ENCODE results near the gene NES.

The NES gene

DNA sequence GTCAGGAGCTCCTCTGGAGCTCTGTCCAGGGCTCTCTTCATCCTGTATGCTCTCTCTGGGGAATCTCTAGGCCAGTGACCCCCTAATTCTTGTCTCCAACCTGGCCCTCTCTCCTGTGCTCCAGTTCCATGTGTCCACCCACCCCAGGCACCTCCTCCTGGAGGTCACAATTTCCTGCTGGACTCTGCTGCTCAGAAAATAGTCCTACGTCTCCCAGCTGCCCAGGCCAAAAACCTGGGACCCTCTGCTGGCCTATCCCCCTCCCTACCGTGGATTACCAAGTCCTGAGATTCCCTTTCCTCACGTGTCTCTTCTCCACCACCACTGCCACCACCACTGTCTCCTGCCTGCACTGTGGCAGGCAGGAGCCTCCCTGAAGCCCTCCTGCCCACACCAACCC lies 11.7 kb downstream of the NES start:
- no peak for TF ChIP-seq FOXM1 (IDR thresholded peaks at IDR 0.05; ENCODE audit: borderline replicate concordance, low read depth)

DNA sequence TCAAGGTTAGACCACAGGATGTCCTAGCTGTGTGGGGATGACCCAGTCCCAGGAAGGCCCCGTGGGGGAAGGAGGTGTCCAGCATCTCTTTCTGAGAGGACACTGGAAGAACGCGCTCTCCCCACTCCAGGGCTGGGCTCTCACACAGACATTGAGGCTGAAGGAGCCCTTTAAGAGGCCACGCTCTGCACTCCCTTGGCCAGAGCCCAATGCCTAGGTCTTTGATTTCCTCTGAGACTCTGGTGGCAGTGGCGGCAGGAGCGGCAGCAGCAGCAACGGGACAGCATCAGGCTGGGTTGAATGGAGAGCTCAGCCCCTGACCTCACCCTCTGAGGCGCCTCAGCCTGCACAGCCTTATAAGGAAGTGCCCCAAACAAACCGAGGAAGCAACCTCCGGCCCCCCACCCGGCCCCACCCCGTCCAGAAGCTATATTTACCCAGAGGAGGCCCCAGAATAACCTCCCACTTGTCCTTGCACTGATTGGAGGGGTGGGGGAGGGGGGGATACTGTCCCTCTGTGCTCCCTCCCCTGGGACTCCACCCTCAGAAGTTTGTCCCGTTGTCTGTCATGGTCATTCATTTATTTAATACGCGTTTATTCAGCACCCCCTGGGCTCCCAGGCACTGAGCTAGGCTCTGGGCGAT lies 12.3 kb downstream of the NES start:
- TF ChIP-seq EP300 (IDR thresholded peaks at IDR 0.05; ENCODE audit: borderline replicate concordance) = no peak
- no peak for TF ChIP-seq TEAD4 (IDR thresholded peaks at IDR 0.05)
- no peak for TF ChIP-seq EGR1 (IDR thresholded peaks at IDR 0.05)
- TF ChIP-seq RAD21 (IDR thresholded peaks at IDR 0.05; ENCODE audit: low read depth) = no peak
- no peak for TF ChIP-seq TCF12 (IDR thresholded peaks at IDR 0.05; ENCODE audit: low read depth)
- TF ChIP-seq NFIC (IDR thresholded peaks at IDR 0.05) = no peak
- TF ChIP-seq TAF1 (IDR thresholded peaks at IDR 0.05; ENCODE audit: low read depth) = no peak
- TF ChIP-seq FOXM1 (IDR thresholded peaks at IDR 0.05; ENCODE audit: borderline replicate concordance, low read depth) = no peak
- TF ChIP-seq ZBTB7A (IDR thresholded peaks at IDR 0.05; ENCODE audit: low read depth) = no peak
- no peak for TF ChIP-seq YY1 (IDR thresholded peaks at IDR 0.05; ENCODE audit: low read depth)
- no peak for TF ChIP-seq CEBPB (IDR thresholded peaks at IDR 0.05)
- TF ChIP-seq, protein P1, sequence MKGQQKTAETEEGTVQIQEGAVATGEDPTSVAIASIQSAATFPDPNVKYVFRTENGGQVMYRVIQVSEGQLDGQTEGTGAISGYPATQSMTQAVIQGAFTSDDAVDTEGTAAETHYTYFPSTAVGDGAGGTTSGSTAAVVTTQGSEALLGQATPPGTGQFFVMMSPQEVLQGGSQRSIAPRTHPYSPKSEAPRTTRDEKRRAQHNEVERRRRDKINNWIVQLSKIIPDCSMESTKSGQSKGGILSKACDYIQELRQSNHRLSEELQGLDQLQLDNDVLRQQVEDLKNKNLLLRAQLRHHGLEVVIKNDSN (IDR thresholded peaks at IDR 0.05) = no peak
- TF ChIP-seq, protein P2, sequence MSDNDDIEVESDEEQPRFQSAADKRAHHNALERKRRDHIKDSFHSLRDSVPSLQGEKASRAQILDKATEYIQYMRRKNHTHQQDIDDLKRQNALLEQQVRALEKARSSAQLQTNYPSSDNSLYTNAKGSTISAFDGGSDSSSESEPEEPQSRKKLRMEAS (IDR thresholded peaks at IDR 0.05) = no peak
- TF ChIP-seq, protein P3, sequence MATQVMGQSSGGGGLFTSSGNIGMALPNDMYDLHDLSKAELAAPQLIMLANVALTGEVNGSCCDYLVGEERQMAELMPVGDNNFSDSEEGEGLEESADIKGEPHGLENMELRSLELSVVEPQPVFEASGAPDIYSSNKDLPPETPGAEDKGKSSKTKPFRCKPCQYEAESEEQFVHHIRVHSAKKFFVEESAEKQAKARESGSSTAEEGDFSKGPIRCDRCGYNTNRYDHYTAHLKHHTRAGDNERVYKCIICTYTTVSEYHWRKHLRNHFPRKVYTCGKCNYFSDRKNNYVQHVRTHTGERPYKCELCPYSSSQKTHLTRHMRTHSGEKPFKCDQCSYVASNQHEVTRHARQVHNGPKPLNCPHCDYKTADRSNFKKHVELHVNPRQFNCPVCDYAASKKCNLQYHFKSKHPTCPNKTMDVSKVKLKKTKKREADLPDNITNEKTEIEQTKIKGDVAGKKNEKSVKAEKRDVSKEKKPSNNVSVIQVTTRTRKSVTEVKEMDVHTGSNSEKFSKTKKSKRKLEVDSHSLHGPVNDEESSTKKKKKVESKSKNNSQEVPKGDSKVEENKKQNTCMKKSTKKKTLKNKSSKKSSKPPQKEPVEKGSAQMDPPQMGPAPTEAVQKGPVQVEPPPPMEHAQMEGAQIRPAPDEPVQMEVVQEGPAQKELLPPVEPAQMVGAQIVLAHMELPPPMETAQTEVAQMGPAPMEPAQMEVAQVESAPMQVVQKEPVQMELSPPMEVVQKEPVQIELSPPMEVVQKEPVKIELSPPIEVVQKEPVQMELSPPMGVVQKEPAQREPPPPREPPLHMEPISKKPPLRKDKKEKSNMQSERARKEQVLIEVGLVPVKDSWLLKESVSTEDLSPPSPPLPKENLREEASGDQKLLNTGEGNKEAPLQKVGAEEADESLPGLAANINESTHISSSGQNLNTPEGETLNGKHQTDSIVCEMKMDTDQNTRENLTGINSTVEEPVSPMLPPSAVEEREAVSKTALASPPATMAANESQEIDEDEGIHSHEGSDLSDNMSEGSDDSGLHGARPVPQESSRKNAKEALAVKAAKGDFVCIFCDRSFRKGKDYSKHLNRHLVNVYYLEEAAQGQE (IDR thresholded peaks at IDR 0.05; ENCODE audit: low read depth) = no peak

DNA sequence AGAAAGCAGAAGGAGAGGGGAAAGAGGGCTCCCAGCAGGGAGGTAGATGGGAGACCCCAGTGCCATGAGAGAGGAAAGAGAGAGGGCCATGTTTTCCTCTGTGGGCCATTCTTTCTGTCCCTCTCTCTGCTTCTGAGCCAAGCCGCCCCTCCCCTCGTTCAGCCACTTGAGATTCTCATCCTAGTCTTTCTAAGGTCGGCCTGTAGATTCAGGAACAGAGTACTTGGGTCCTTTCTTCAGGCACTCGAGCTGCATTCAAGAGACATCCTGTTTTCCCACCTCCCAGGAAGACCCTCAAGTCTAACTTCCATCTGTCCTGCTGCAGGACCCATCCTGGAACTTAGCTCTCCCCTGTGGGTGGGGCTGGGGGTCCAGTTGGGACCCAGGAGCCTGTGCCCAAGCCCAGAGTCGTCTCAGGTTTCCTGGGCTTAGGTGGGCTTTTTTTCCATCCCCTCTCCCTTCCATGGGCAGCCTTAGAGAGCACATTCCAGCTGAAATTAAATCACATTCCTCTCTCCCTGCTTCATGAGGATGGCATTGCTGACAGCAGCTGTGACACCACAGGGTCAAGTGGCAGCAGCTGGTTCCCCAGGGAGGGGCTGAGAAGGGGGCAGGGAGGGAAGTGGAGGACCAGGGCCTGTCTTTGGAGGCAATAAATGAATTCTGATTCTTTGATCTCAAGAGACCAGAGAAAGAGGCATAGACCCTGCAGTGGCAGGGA lies 13.0 kb downstream of the NES start:
- TF ChIP-seq EP300 (IDR thresholded peaks at IDR 0.05; ENCODE audit: borderline replicate concordance) (no peak), TEAD4 (IDR thresholded peaks at IDR 0.05) (peak; percentile 39), YY1 (IDR thresholded peaks at IDR 0.05; ENCODE audit: low read depth) (no peak), CREB1 (IDR thresholded peaks at IDR 0.05; ENCODE audit: low read depth) (no peak), CEBPB (IDR thresholded peaks at IDR 0.05) (no peak)
- TF ChIP-seq, protein P2 (IDR thresholded peaks at IDR 0.05) = no peak
- TF ChIP-seq, protein P1 (IDR thresholded peaks at IDR 0.05) = no peak

DNA sequence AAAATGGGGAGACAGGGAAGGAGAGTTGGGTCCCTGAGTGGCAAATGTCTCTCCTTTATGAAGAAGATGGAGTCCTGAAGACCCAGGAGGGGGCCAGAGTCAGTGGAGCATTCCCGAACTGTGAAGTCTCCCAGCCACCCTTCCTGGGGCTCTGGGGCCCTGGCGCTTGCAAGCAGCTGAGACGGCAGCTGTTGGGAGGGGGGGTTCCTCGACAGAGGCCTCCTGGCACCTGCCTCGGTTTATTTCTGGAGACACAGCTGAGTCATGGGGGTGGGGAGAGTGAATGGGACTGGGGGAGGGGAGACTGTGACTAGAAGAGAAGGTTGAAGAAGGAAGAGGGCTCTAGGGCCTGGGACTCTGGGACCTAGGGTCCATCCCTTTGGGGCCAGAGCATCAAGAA lies 14.0 kb downstream of the NES start:
- TF ChIP-seq RAD21 (IDR thresholded peaks at IDR 0.05; ENCODE audit: low read depth) (no peak), CEBPB (IDR thresholded peaks at IDR 0.05) (no peak), NFIC (IDR thresholded peaks at IDR 0.05) (no peak), ZBTB7A (IDR thresholded peaks at IDR 0.05; ENCODE audit: low read depth) (no peak), TEAD4 (IDR thresholded peaks at IDR 0.05) (no peak), CREB1 (IDR thresholded peaks at IDR 0.05; ENCODE audit: low read depth) (no peak), YY1 (IDR thresholded peaks at IDR 0.05; ENCODE audit: low read depth) (no peak), TCF12 (IDR thresholded peaks at IDR 0.05; ENCODE audit: low read depth) (no peak), FOXM1 (IDR thresholded peaks at IDR 0.05; ENCODE audit: borderline replicate concordance, low read depth) (no peak), EGR1 (IDR thresholded peaks at IDR 0.05) (no peak), TAF1 (IDR thresholded peaks at IDR 0.05; ENCODE audit: low read depth) (no peak), EP300 (IDR thresholded peaks at IDR 0.05; ENCODE audit: borderline replicate concordance) (no peak)
- TF ChIP-seq, protein P1 (IDR thresholded peaks at IDR 0.05) = no peak
- TF ChIP-seq, protein P3 (IDR thresholded peaks at IDR 0.05; ENCODE audit: low read depth) = no peak
- TF ChIP-seq, protein P2 (IDR thresholded peaks at IDR 0.05) = no peak

DNA sequence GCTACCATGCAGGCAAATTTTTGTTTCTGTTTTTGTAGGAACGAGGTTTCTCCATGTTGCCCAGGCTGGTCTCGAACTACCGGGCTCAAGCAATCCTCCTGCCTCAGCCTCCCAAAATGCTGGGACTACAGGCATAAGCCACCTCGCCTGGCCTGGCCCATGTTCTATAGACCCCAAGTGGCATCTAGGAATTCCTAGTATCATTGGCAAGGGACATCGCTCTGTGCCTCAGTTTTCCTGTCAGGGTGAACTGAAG lies 14.5 kb downstream of the NES start:
- no peak for TF ChIP-seq TCF12 (IDR thresholded peaks at IDR 0.05; ENCODE audit: low read depth)
- TF ChIP-seq, protein P3 (IDR thresholded peaks at IDR 0.05; ENCODE audit: low read depth) = no peak
- TF ChIP-seq EGR1 (IDR thresholded peaks at IDR 0.05) = no peak
- TF ChIP-seq, protein P2 (IDR thresholded peaks at IDR 0.05) = no peak
- no peak for TF ChIP-seq RAD21 (IDR thresholded peaks at IDR 0.05; ENCODE audit: low read depth)
- no peak for TF ChIP-seq ZBTB7A (IDR thresholded peaks at IDR 0.05; ENCODE audit: low read depth)
- TF ChIP-seq NFIC (IDR thresholded peaks at IDR 0.05) = no peak
- no peak for TF ChIP-seq EP300 (IDR thresholded peaks at IDR 0.05; ENCODE audit: borderline replicate concordance)
- no peak for TF ChIP-seq CEBPB (IDR thresholded peaks at IDR 0.05)
- TF ChIP-seq FOXM1 (IDR thresholded peaks at IDR 0.05; ENCODE audit: borderline replicate concordance, low read depth) = no peak
- no peak for TF ChIP-seq CREB1 (IDR thresholded peaks at IDR 0.05; ENCODE audit: low read depth)
- TF ChIP-seq YY1 (IDR thresholded peaks at IDR 0.05; ENCODE audit: low read depth) = no peak

Measured in Ishikawa (cell line).